Mesendoderm (in vitro differentiated cells): ENCODE data around the gene TBX10.

Experiments used
- DNase-seq: peaks from one replicate; pipeline ENCODE4 v3.0.0; 2013
- H2AK5ac ChIP-seq: 2 replicates; pipeline ENCODE4 v1.6.1; 2013; ENCODE audit warnings: low read length, inconsistent platforms
- H2BK120ac ChIP-seq: 2 replicates; pipeline ENCODE4 v1.6.1; 2013; ENCODE audit warnings: low read depth, mild to moderate bottlenecking, low read length, moderate library complexity, mixed read lengths
- H2BK15ac ChIP-seq: replicated peaks from 2 replicates; pipeline ENCODE4 v1.6.1; 2013; ENCODE audit warnings: low read depth, mild to moderate bottlenecking, moderate library complexity
- H2BK5ac ChIP-seq: 2 replicates; pipeline ENCODE4 v1.6.1; 2013; ENCODE audit warnings: low read length, inconsistent platforms
- H3K18ac ChIP-seq: 2 replicates; pipeline ENCODE4 v1.6.1; 2013; ENCODE audit warnings: mild to moderate bottlenecking, low read length, mixed read lengths
- H3K23ac ChIP-seq: one replicate; pipeline ENCODE4 v1.6.1; 2013; ENCODE audit warnings: low read length
- H3K27ac ChIP-seq: 2 replicates; pipeline ENCODE4 v1.5.1; 2013; ENCODE audit warnings: low read depth, mild to moderate bottlenecking, inconsistent platforms, low read length, moderate library complexity
- H3K27me3 ChIP-seq: 2 replicates; pipeline ENCODE4 v1.6.1; 2013; ENCODE audit warnings: low read length, control low read depth, mild to moderate bottlenecking, inconsistent platforms; ENCODE audit not compliant: insufficient read depth, poor library complexity
- H3K36me3 ChIP-seq: 2 replicates; pipeline ENCODE4 v1.6.1; 2013; ENCODE audit warnings: low read length, inconsistent platforms; ENCODE audit not compliant: control insufficient read depth, insufficient read depth
- H3K4ac ChIP-seq: one replicate; pipeline ENCODE4 v1.6.1; 2013; ENCODE audit warnings: low read depth, mild to moderate bottlenecking, low read length, moderate library complexity
- H3K4me1 ChIP-seq: 2 replicates; pipeline ENCODE4 v1.6.1; 2013; ENCODE audit warnings: low read depth, low read length, inconsistent platforms; ENCODE audit not compliant: control insufficient read depth
- H3K4me2 ChIP-seq: 2 replicates; pipeline ENCODE4 v1.6.1; 2013; ENCODE audit warnings: low read length
- H3K4me3 ChIP-seq: 2 replicates; pipeline ENCODE4 v1.5.1; 2013; ENCODE audit warnings: mild to moderate bottlenecking, low read length
- H3K56ac ChIP-seq: one replicate; pipeline ENCODE4 v1.6.1; 2013; ENCODE audit warnings: low read length
- H3K79me1 ChIP-seq: 2 replicates; pipeline ENCODE4 v1.6.1; 2013; ENCODE audit warnings: low read length, inconsistent platforms
- H3K79me2 ChIP-seq: 2 replicates; pipeline ENCODE4 v1.6.1; 2013; ENCODE audit warnings: mild to moderate bottlenecking, low read length; ENCODE audit not compliant: control insufficient read depth, insufficient read depth
- H3K9ac ChIP-seq: 2 replicates; pipeline ENCODE4 v1.6.1; 2013; ENCODE audit warnings: low read length, inconsistent platforms
- H4K5ac ChIP-seq: one replicate; pipeline ENCODE4 v1.6.1; 2013; ENCODE audit warnings: low read length
- H4K8ac ChIP-seq: one replicate; pipeline ENCODE4 v1.6.1; 2013; ENCODE audit warnings: low read depth, mild to moderate bottlenecking, control low read depth, low read length, moderate library complexity
- WGBS: extraction: QIAGEN DNeasy Blood & Tissue Kit; methylation state at CpG from one replicate; pipeline ENCODE4 v1.1.7; 2013; ENCODE audit warnings: low lambda C conversion rate, missing lambda C conversion rate; ENCODE audit not compliant: insufficient coverage; ENCODE audit errors: extremely low coverage; 5-methylcytosine and 5-hydroxymethylcytosine counted together

Gene TBX10

DNA sequence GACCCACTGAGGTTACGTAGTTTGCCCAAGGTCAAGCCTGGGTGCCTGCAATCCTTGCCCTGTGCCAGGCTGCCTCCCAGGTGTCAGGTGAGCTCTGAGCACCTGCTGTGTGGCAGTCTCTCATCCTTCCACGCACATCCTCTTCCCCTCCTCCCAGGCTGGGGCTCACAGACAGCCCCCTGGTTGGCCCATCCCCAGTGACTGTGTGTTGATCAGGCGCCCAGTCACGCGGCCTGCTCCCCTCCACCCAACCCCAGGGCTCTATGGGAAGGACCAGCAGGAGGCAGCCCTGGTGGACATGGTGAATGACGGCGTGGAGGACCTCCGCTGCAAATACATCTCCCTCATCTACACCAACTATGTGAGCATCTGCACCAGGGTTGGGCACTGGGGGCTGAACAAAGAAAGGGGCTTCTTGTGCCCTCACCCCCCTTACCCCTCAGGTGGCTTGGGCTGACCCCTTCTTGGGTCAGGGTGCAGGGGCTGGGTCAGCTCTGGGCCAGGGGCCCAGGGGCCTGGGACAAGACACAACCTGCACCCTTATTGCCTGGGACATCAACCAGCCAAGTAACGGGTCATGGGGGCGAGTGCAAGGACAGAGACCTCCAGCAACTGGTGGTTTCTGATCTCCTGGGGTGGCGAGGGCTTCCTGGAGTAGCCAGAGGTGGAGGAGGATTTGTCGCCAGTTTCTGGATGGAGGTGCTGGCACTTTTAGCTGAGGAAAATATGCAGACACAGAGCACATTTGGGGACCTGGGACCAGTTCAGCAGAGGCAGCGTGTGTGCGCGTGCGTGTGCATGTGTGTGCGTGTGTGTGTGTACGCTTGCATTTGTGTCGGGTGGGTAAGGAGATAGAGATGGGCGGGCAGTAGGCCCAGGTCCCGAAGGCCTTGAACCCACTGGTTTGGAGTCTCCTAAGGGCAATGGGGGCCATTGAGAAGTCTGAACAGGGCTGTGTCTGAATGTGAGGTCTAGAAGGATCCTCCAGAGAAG is 54.4 kb downstream of the TBX10 start:
- Histone ChIP-seq H3K23ac (no peak overlapping the region), H3K27ac (no peak overlapping the region), H3K4ac (no peak overlapping the region), H3K36me3 (peaks cover 11% of the 10 kb centered on the region), H4K5ac (no peak overlapping the region), H3K4me2 (peak overlapping the region; percentile 49), H2AK5ac (no peak overlapping the region), H3K4me3 (peak overlapping the region; percentile 79), H2BK15ac (no peak overlapping the region), H2BK5ac (no peak overlapping the region), H3K79me2 (peaks cover 24% of the 10 kb centered on the region), H3K18ac (no peak overlapping the region), H3K4me1 (peaks cover 8% of the 10 kb centered on the region), H3K56ac (peak overlapping the region; percentile 88), H4K8ac (no peak overlapping the region), H2BK120ac (no peak overlapping the region), H3K27me3 (no peaks in the 10 kb centered on the region), H3K9ac (peak overlapping the region; percentile 86), H3K79me1 (peaks cover 12% of the 10 kb centered on the region)
- no CpG with 5 or more reads among the region's 21 CpGs for WGBS
- peak; percentile 40 for DNase-seq

DNA sequence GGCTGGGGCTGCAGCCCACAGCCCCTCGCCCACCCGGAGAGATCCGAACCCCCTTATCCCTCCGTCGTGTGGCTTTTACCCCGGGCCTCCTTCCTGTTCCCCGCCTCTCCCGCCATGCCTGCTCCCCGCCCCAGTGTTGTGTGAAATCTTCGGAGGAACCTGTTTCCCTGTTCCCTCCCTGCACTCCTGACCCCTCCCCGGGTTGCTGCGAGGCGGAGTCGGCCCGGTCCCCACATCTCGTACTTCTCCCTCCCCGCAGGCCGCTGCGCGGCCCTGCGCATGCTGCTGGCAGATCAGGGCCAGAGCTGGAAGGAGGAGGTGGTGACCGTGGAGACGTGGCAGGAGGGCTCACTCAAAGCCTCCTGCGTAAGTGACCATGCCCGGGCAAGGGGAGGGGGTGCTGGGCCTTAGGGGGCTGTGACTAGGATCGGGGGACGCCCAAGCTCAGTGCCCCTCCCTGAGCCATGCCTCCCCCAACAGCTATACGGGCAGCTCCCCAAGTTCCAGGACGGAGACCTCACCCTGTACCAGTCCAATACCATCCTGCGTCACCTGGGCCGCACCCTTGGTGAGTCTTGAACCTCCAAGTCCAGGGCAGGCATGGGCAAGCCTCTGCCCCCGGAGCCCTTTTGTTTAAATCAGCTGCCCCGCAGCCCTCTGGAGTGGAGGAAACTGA is 55.2 kb downstream of the TBX10 start:
- DNase-seq: peak; percentile 69
- Histone ChIP-seq H3K23ac (no peak overlapping the region), H3K4me1 (peaks cover 8% of the 10 kb centered on the region), H3K27me3 (no peaks in the 10 kb centered on the region), H3K18ac (peak overlapping the region; percentile 98), H3K79me2 (peaks cover 24% of the 10 kb centered on the region), H2BK5ac (peak overlapping the region; percentile 12), H2BK120ac (no peak overlapping the region), H3K79me1 (peaks cover 12% of the 10 kb centered on the region), H4K5ac (no peak overlapping the region), H3K4ac (peak overlapping the region; percentile 99), H3K9ac (peak overlapping the region; percentile 86), H3K27ac (peak overlapping the region; percentile 55), H2BK15ac (no peak overlapping the region), H3K4me3 (peak overlapping the region; percentile 79), H3K4me2 (peak overlapping the region; percentile 49), H3K56ac (peak overlapping the region; percentile 88), H3K36me3 (peaks cover 11% of the 10 kb centered on the region), H2AK5ac (no peak overlapping the region), H4K8ac (no peak overlapping the region)
- WGBS: no CpG with 5 or more reads among the region's 33 CpGs

DNA sequence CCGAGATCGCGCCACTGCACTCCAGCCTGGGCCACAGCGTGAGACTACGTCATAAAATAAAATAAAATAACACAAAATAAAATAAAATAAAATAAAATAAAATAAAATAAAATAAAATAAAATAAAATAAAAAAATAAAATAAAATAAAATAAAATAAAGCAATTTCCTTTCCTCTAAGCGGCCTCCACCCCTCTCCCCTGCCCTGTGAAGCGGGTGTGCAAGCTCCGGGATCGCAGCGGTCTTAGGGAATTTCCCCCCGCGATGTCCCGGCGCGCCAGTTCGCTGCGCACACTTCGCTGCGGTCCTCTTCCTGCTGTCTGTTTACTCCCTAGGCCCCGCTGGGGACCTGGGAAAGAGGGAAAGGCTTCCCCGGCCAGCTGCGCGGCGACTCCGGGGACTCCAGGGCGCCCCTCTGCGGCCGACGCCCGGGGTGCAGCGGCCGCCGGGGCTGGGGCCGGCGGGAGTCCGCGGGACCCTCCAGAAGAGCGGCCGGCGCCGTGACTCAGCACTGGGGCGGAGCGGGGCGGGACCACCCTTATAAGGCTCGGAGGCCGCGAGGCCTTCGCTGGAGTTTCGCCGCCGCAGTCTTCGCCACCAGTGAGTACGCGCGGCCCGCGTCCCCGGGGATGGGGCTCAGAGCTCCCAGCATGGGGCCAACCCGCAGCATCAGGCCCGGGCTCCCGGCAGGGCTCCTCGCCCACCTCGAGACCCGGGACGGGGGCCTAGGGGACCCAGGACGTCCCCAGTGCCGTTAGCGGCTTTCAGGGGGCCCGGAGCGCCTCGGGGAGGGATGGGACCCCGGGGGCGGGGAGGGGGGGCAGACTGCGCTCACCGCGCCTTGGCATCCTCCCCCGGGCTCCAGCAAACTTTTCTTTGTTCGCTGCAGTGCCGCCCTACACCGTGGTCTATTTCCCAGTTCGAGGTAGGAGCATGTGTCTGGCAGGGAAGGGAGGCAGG is 56.0 kb downstream of the TBX10 start, which contains the start of gene GSTP1:
TSS of gene GSTP1 (plus strand) at position 566 of the 958 bp plus-strand sequence. CDS start at position 598, 32 bp downstream.
- H3K4ac ChIP-seq: peak within 1 kb of the TSS; percentile 99
- peak within 1 kb of the TSS; percentile 55 for H3K27ac ChIP-seq
- peak within 1 kb of the TSS; percentile 88 for H3K56ac ChIP-seq
- peaks cover 9% of the 10 kb centered on the region for H3K36me3 ChIP-seq
- H2BK5ac ChIP-seq: peak within 1 kb of the TSS; percentile 12
- peak within 1 kb of the TSS; percentile 79 for H3K4me3 ChIP-seq
- no peak within 1 kb of the TSS for H3K23ac ChIP-seq
- no peaks in the 10 kb centered on the region for H3K27me3 ChIP-seq
- H3K4me1 ChIP-seq: peaks cover 8% of the 10 kb centered on the region
- H2BK15ac ChIP-seq: no peak within 1 kb of the TSS
- no peak within 1 kb of the TSS for H4K8ac ChIP-seq
- peaks cover 24% of the 10 kb centered on the region for H3K79me2 ChIP-seq
- peak within 1 kb of the TSS; percentile 90 for H2AK5ac ChIP-seq
- H2BK120ac ChIP-seq: no peak within 1 kb of the TSS
- no CpG with 5 or more reads among the region's 81 CpGs for WGBS
- H3K79me1 ChIP-seq: peaks cover 12% of the 10 kb centered on the region
- DNase-seq: peak; percentile 96
- peak within 1 kb of the TSS; percentile 49 for H3K4me2 ChIP-seq
- no peak within 1 kb of the TSS for H4K5ac ChIP-seq
- peak within 1 kb of the TSS; percentile 86 for H3K9ac ChIP-seq
- peak within 1 kb of the TSS; percentile 98 for H3K18ac ChIP-seq

DNA sequence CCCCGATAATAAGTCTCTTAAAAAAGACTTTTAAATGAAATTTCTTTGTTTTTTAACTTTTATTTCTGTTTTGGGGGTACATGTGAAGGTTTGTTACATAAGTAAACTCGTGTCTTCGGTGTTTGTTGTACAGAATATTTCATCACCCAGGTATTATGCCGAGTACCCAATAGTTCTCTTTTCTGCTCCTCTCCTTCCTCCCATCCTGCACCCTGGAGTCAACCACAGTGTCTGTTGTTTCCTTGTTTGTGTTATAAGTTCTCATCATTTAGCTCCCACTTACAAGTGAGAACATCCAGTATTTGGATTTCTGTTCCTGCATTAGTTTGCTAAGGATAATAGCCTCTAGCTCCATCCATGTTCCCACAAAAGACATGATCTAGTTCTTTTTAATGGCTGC is 57.6 kb downstream of the TBX10 start:
- peaks cover 12% of the 10 kb centered on the region for H3K79me1 ChIP-seq
- no peak overlapping the region for H3K23ac ChIP-seq
- DNase-seq: no peak
- no peak overlapping the region for H3K18ac ChIP-seq
- no peak overlapping the region for H3K4me2 ChIP-seq
- H2AK5ac ChIP-seq: no peak overlapping the region
- no peak overlapping the region for H2BK5ac ChIP-seq
- peaks cover 7% of the 10 kb centered on the region for H3K36me3 ChIP-seq
- WGBS: no CpG with 5 or more reads among the region's 4 CpGs
- no peak overlapping the region for H3K9ac ChIP-seq
- H3K4me3 ChIP-seq: no peak overlapping the region
- H4K5ac ChIP-seq: no peak overlapping the region
- no peaks in the 10 kb centered on the region for H3K27me3 ChIP-seq
- no peak overlapping the region for H3K27ac ChIP-seq
- no peak overlapping the region for H2BK120ac ChIP-seq
- no peak overlapping the region for H3K56ac ChIP-seq
- no peak overlapping the region for H2BK15ac ChIP-seq
- H3K79me2 ChIP-seq: peaks cover 24% of the 10 kb centered on the region
- H3K4ac ChIP-seq: no peak overlapping the region
- peaks cover 8% of the 10 kb centered on the region for H3K4me1 ChIP-seq
- no peak overlapping the region for H4K8ac ChIP-seq

DNA sequence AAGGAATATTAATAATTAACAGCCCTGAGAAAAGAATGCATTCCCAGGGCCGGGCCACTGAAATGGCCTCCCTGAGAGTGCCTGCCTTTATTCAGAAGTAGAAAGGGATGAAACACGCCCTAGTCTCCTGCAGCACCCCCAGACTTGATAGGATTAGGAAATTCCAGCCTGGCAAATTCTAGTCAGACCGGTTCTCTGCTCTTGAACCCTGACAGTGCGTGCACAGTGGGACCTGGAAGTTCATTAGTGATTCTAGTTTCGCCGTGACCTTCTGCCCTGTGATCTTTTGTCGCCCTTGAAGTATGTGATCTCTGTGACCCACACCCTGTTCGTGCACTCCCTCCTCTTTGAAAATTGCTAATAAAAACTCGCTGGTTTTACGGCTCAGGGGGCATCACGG is 58.1 kb downstream of the TBX10 start:
- Histone ChIP-seq H2BK5ac (no peak overlapping the region), H3K79me1 (peaks cover 11% of the 10 kb centered on the region), H3K27me3 (no peaks in the 10 kb centered on the region), H3K4me3 (no peak overlapping the region), H2AK5ac (no peak overlapping the region), H3K36me3 (peaks cover 3% of the 10 kb centered on the region), H3K56ac (peak overlapping the region; percentile 50), H3K23ac (no peak overlapping the region), H3K27ac (no peak overlapping the region), H4K5ac (no peak overlapping the region), H3K4ac (no peak overlapping the region), H3K9ac (no peak overlapping the region), H3K18ac (no peak overlapping the region), H3K4me1 (peaks cover 8% of the 10 kb centered on the region), H2BK120ac (no peak overlapping the region), H4K8ac (no peak overlapping the region), H3K4me2 (no peak overlapping the region), H3K79me2 (peaks cover 24% of the 10 kb centered on the region), H2BK15ac (no peak overlapping the region)
- DNase-seq: peak; percentile 69
- no CpG with 5 or more reads among the region's 11 CpGs for WGBS
